C4-2B (cell line): ENCODE measurements around the gene CALML4.

Experiments
- H3K27ac ChIP-seq: fragments of 450-650 bp; 2 replicates; pipeline ENCODE4 v1.5.1; 2017
- ZFX ChIP-seq: fragments of 450-650 bp; IDR thresholded peaks from 2 replicates; pipeline ENCODE4 v1.6.1; 2017
- TF ChIP-seq, protein P1 (sequence below): fragments of 450-650 bp; conservative IDR thresholded peaks from 2 replicates; pipeline ENCODE4 v1.5.1; 2017; ENCODE audit warnings: mild to moderate bottlenecking

CALML4 gene

DNA sequence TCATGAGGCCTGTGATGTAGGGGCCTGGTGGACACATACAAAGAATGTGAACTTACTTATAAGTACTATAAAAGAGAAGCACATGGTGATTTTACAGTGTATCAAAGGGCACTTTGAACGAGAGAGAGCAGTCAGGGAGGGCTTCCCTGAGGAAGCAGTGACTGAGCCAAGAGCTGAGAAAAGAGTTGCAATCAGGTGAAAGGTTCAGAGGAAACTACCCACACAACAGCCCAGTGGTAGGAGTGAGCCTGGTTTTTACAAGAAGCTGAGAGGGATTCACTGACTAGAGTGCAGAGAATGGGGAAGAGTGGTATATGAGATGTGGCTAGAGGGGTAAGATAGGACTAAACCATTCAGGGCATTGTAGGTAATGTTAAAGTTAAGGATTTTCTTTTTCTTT is 57.1 kb downstream of the CALML4 start:
- no peak overlapping the region for H3K27ac ChIP-seq
- TF ChIP-seq, protein P1, sequence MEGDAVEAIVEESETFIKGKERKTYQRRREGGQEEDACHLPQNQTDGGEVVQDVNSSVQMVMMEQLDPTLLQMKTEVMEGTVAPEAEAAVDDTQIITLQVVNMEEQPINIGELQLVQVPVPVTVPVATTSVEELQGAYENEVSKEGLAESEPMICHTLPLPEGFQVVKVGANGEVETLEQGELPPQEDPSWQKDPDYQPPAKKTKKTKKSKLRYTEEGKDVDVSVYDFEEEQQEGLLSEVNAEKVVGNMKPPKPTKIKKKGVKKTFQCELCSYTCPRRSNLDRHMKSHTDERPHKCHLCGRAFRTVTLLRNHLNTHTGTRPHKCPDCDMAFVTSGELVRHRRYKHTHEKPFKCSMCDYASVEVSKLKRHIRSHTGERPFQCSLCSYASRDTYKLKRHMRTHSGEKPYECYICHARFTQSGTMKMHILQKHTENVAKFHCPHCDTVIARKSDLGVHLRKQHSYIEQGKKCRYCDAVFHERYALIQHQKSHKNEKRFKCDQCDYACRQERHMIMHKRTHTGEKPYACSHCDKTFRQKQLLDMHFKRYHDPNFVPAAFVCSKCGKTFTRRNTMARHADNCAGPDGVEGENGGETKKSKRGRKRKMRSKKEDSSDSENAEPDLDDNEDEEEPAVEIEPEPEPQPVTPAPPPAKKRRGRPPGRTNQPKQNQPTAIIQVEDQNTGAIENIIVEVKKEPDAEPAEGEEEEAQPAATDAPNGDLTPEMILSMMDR, result no peak
- no peak for TF ChIP-seq ZFX

DNA sequence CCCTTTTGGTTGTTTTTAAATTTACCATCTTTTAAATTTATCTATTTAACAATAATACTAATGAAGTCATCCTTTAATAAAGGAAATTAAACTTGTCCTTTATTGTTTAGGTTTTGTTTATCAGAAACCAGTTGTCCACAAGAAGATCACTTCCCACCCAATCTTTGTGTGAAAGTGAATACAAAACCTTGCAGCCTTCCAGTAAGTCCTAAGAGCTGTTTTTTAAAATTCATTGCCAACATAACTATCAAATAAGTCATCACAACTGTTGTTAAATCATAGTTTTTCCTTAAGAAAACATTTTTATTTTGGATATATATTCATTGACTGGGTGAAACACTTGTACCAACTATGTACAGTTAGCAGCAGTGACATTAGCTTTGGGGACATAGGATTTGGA is 59.4 kb downstream of the CALML4 start:
- H3K27ac ChIP-seq, result no peak overlapping the region
- TF ChIP-seq, protein P1, result no peak
- TF ChIP-seq ZFX, result no peak

DNA sequence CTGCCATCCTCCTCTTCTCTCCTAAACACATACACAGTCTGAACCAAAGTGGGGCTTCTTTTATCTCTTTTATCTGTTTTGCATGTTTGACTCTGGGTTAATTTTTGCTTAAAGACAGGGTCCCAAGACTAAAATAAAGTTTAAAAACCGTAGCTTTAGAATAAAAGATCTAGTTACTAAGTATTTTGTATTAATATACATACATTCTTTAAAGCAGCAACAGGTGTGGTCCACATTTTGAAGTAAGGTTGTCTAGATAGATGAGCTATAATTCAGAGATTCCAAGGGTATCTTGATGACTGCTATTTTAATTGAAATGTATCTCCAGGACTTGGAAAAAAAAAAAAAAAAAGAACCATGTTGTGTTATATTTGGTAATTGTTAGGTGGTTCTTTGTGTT is 61.3 kb downstream of the CALML4 start:
- TF ChIP-seq, protein P1, result no peak
- TF ChIP-seq ZFX, result no peak
- H3K27ac ChIP-seq, result no peak overlapping the region

DNA sequence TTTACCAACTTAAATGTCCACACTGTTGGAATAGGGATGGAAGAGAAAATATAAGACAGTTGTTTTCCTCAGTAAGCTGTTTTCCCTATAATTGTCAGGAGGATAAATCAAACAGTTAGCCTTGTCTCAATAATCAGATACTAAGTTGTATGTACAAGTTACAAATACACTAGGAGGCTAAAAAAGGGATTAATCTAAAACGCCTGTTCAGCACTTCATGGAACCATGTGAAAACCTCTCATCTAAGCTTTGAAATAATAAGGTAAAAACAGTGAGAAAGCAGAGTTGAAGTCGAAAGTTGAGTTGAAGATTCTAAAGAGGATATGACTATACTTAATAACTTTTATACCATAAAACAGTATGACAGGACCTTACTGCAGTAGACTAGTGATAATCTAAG is 62.0 kb downstream of the CALML4 start:
- no peak overlapping the region for H3K27ac ChIP-seq
- no peak for TF ChIP-seq ZFX
- TF ChIP-seq, protein P1, result no peak
